Type B pancreatic cell (in vitro differentiated cells): Measurements from ENCODE around the gene FRRS1. TPM values are rescaled to one million over a fixed set of nuclear protein-coding genes. Genes with fewer than 3 reads are reported as not detected.

Experiments used
- DNase-seq: peaks from one replicate; pipeline ENCODE4 v3.0.0; 2021; ENCODE audit warnings: mixed read lengths; ENCODE audit not compliant: unreplicated experiment; ENCODE audit errors: extremely low spot score
- H3K27ac Mint-ChIP-seq: 2 replicates; pipeline ENCODE4 v1.8.0; 2021; ENCODE audit warnings: mild to moderate bottlenecking, mixed read lengths
- H3K27me3 Mint-ChIP-seq: 2 replicates; pipeline ENCODE4 v1.8.0; 2021; ENCODE audit warnings: mixed read lengths
- H3K36me3 Mint-ChIP-seq: 2 replicates; pipeline ENCODE4 v1.8.0; 2021; ENCODE audit warnings: mixed read lengths
- H3K4me1 Mint-ChIP-seq: one replicate; pipeline ENCODE4 v1.8.0; 2021; ENCODE audit warnings: mixed read lengths; ENCODE audit not compliant: unreplicated experiment
- H3K4me3 Mint-ChIP-seq: 2 replicates; pipeline ENCODE4 v1.8.0; 2021; ENCODE audit warnings: mild to moderate bottlenecking, mixed read lengths
- H3K9me3 Mint-ChIP-seq: 2 replicates; pipeline ENCODE4 v1.8.0; 2021; ENCODE audit warnings: mixed read lengths
- CTCF ChIP-seq: fragments of 200-600 bp; sonication (generic); conservative IDR thresholded peaks from 2 replicates; pipeline ENCODE4 v1.5.0; 2021; ENCODE audit warnings: antibody characterized with exemption, mild to moderate bottlenecking
- total RNA-seq: library from RNA; stranded (reverse); gene quantifications from 2 replicates; pipeline ENCODE4 v1.2.1, GENCODE V29; 2021; ENCODE audit warnings: low replicate concordance

Gene FRRS1
- total RNA-seq, 1 donor from 2014 or later, result 6.4 TPM

- Mint-ChIP-seq H3K27ac (no peak overlapping the region), H3K36me3 (peaks cover 3% of the 10 kb centered on the region), H3K27me3 (no peaks in the 10 kb centered on the region), H3K4me1 (peaks cover 8% of the 10 kb centered on the region), H3K4me3 (no peak overlapping the region), H3K9me3 (no peaks in the 10 kb centered on the region)
- DNase-seq, result no peak
- TF ChIP-seq CTCF, result no peak
Observed at GRCh38 chr1:99740141-99740540, 26.3 kb downstream of the FRRS1 start.

GRCh38 chr1:99738858-99739465 lies 27.5 kb downstream of the FRRS1 start:
- no peak for TF ChIP-seq CTCF
- H3K36me3 Mint-ChIP-seq, result peaks cover 3% of the 10 kb centered on the region
- H3K27ac Mint-ChIP-seq, result no peak overlapping the region
- no peak for DNase-seq
- peaks cover 8% of the 10 kb centered on the region for H3K4me1 Mint-ChIP-seq
- no peaks in the 10 kb centered on the region for H3K27me3 Mint-ChIP-seq
- H3K4me3 Mint-ChIP-seq, result no peak overlapping the region
- no peaks in the 10 kb centered on the region for H3K9me3 Mint-ChIP-seq

- DNase-seq, result no peak
- TF ChIP-seq CTCF, result peak; percentile 63
- no peaks in the 10 kb centered on the region for H3K9me3 Mint-ChIP-seq
- no peak overlapping the region for H3K4me3 Mint-ChIP-seq
- peaks cover 8% of the 10 kb centered on the region for H3K4me1 Mint-ChIP-seq
- peaks cover 3% of the 10 kb centered on the region for H3K36me3 Mint-ChIP-seq
- no peak overlapping the region for H3K27ac Mint-ChIP-seq
- H3K27me3 Mint-ChIP-seq, result no peaks in the 10 kb centered on the region
Observed at GRCh38 chr1:99737016-99737415, 29.4 kb downstream of the FRRS1 start.

GRCh38 chr1:99735852-99736251 lies 30.6 kb downstream of the FRRS1 start:
- H3K4me3 Mint-ChIP-seq, result no peak overlapping the region
- DNase-seq, result no peak
- no peaks in the 10 kb centered on the region for H3K27me3 Mint-ChIP-seq
- no peak overlapping the region for H3K27ac Mint-ChIP-seq
- H3K36me3 Mint-ChIP-seq, result peaks cover 3% of the 10 kb centered on the region
- no peaks in the 10 kb centered on the region for H3K9me3 Mint-ChIP-seq
- peaks cover 3% of the 10 kb centered on the region for H3K4me1 Mint-ChIP-seq
- no peak for TF ChIP-seq CTCF

- no peak overlapping the region for H3K27ac Mint-ChIP-seq
- H3K4me1 Mint-ChIP-seq, result peaks cover 11% of the 10 kb centered on the region
- no peak for DNase-seq
- no peaks in the 10 kb centered on the region for H3K9me3 Mint-ChIP-seq
- no peak for TF ChIP-seq CTCF
- H3K27me3 Mint-ChIP-seq, result no peaks in the 10 kb centered on the region
- peaks cover 3% of the 10 kb centered on the region for H3K36me3 Mint-ChIP-seq
- H3K4me3 Mint-ChIP-seq, result no peak overlapping the region
Observed at GRCh38 chr1:99731384-99731783, 35.1 kb downstream of the FRRS1 start.
